ENCODE data around the gene RPS6KC1.
"Not testable (repeated sequence)": the region's sequence is repeated elsewhere in the genome, so short reads cannot be mapped to it uniquely, and the experiment has no call there.

RPS6KC1 gene, protein sequence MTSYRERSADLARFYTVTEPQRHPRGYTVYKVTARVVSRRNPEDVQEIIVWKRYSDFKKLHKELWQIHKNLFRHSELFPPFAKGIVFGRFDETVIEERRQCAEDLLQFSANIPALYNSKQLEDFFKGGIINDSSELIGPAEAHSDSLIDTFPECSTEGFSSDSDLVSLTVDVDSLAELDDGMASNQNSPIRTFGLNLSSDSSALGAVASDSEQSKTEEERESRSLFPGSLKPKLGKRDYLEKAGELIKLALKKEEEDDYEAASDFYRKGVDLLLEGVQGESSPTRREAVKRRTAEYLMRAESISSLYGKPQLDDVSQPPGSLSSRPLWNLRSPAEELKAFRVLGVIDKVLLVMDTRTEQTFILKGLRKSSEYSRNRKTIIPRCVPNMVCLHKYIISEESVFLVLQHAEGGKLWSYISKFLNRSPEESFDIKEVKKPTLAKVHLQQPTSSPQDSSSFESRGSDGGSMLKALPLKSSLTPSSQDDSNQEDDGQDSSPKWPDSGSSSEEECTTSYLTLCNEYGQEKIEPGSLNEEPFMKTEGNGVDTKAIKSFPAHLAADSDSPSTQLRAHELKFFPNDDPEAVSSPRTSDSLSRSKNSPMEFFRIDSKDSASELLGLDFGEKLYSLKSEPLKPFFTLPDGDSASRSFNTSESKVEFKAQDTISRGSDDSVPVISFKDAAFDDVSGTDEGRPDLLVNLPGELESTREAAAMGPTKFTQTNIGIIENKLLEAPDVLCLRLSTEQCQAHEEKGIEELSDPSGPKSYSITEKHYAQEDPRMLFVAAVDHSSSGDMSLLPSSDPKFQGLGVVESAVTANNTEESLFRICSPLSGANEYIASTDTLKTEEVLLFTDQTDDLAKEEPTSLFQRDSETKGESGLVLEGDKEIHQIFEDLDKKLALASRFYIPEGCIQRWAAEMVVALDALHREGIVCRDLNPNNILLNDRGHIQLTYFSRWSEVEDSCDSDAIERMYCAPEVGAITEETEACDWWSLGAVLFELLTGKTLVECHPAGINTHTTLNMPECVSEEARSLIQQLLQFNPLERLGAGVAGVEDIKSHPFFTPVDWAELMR

DNA sequence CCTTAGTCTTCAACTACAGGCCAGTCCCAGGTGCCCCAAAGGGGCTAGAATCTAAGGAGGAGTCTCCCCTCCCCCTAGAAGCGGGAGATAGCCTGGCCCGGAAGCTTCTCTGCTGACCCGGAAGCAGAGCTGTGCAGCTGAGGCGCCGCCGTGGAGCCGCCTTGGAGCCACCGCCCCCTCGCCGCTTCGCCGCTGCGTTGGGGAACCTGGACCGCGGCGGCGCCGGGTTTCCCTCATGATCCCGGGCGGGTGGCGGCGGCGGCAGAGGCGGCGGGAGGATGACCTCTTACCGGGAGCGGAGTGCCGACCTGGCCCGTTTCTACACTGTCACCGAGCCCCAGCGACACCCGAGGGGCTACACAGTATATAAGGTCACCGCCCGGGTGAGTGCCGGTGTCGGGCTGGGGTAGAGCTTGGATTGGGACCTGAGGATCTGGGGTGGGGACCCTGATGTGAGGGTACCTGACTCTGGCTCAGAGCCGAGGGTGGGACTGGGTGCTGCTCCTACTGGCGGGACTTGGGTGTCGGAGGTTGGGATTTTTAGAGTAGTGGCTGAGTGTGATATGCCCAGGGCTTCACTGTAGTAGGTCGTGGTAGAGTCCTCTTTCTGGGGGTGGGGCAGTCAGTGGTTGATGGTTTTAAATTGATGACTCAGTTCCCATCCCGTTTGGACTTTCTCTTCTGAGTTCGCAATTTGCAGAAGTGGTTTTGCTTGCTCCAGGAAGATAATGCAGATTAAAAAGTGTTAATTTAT, at the start of gene RPS6KC1:
TSS of gene RPS6KC1 (plus strand) at position 115 of the 754 bp plus-strand sequence. CDS start at position 279, 164 bp downstream.
- DNase-seq (ENCODE audit: low spot score): peak; percentile 96

DNA sequence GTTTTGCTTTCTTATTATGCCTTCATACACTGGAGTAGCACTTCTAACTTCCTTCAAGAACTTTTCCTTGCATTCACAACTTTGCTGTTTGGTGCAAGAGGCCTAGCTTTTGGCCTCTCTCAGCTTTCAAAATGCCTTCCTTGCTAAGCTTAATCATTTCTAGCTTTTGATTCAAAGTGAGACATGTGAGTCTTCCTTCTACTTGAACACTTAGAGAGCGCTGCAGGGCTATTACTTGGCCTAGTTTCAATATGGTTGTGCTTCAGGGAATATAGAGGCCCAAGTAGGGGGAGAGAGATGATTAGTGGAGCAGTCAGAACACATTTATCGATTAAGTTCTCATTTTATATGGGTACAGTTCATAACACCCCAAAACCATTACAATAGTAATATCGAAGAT, 47.8 kb upstream of the RPS6KC1 start:
- DNase-seq (ENCODE audit: low spot score): no peak

DNA sequence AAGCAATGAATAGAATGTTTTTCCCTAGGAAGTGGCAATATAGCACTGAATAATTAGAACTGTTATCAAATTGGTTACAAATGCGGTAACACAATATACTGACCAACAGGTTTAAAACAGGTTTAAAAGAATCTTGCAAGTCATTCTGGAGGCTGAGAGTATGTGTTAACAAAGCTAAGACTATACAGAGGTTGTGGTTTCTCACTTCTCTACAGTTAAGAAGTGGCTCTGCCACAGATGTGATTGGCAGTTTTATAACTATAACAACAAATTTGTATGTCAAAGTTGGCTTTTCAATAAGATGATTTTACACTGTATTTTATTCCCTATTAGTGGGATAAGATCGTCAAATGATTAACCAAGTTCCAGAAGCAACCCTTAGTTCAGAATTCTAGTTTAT, 42.5 kb upstream of the RPS6KC1 start:
- DNase-seq (ENCODE audit: low spot score): no peak

DNA sequence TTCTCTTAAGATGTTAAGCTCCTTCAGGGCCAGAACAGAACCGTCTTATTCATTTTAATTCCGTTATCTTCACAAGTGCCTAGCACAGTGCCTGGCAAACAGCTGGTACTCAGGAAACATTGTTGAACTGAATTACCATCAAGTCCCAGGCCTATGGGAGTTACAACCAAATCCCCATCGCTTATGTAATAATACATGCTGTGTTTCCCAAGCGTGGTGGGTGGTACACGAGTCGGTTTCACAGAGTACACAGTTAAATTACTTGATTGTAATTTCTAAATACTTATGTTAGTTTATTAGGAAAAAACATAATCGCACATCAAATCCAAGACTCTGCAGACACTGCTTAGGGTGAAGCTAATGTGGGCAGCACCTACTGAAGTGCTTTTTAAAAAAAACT, 36.4 kb upstream of the RPS6KC1 start:
- peak; percentile 27 for DNase-seq (ENCODE audit: low spot score)

DNA sequence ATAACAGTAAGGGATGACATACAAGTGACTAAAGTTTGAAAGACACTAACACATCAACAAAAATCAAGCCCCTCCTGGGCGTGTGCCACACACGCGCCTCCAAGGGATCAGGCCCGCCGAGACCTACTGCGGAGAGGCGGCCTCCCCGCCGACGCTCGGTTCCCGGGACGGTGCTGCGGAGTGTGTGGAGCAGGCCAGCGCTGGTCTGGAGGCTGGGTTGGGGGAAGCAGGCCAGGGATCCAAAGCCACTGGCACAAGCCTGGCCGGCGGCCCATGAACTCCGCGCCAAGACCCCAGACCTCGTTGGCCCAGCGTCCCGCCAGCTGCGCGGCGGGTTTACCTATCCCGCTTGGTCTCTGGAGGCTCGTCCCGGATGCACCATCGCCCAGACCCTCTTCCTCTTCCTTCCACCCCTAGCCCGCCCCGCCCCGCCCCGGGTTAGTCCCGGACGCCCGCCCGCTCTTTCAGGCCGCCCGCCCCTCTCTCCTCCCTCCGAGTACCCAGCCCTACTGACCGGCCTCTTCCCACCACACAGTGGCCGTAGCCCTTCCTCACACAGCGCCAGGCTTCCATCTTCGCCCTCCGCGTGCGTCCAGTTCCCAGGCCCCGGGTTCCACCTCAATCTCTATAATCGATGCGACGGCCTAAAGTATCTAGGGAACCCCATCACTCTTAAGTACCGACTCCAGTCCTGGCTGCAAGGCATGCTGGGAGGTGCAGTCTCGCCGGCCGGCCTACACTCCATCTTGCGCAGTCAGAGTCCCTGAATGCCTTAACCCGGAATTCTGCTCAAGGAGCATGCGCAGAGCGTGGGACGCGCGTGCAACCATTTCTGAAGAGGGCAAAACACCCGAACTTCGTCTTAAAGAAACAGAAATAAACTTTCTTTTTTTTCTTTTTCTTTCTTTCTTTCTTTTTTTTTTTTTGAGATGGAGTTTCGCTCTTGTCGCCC, 35.7 kb upstream of the RPS6KC1 start, which contains the start of gene ANGEL2:
TSS of gene ANGEL2 (minus strand) at position 769 of the 952 bp plus-strand sequence. CDS start at position 573, 196 bp downstream.
- peak; percentile 96 for DNase-seq (ENCODE audit: low spot score)

DNA sequence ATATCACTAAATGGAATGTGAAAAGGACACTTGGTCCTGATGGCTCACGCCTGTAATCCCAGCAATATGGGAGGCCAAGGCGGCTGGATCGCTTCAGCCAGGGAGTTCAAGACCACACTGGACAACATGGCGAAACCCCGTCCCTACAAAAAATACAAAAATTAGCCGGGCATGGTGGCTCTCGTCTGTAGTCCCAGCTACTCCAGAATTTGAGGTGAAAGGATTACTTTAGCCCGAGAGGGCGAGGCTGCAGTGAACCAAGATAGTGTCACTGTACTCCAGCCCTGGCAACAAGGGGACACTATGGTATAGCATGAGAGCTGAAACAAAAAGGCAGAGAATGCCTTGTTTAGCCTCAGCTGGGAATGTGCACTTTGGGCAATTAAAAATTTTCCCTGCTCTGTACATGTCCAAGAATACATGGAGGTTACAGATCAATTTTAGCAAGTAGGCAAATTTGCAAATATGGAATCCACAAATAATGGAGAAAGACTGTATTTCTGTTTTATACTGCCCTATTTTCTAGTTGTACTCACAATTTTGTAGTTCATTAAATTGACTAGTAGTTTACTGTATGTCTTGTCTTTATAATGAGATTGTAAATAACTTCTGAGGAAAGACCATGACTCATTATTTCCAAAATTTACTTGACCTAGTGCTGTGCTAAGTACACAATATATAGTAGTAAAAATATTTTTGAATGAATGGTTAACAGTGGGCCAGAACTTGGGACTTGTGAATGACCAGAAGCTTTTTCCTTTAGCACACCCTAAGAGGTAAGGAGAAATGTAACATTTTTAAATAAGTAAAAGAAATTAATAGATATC, 33.4 kb upstream of the RPS6KC1 start:
- no peak for DNase-seq (ENCODE audit: low spot score)

DNA sequence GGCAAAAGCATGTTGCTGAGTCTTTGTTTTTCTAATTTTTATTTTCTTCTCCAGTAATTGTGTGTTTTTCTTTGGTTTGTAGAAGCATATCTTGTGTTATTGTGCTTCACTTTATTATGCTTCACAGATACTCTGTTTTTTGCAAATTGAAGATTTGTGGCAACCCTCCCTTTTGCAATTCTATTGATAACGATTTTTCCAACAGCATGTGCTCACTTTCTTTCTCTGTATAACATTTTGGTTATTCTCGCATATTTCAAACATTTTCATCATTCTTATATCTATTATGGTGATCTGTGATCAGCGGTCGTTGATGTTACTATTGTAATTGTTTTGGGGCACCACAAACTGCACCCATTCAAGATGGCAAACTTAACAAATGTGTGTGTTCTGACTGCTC, 31.6 kb upstream of the RPS6KC1 start:
- no peak for DNase-seq (ENCODE audit: low spot score)

DNA sequence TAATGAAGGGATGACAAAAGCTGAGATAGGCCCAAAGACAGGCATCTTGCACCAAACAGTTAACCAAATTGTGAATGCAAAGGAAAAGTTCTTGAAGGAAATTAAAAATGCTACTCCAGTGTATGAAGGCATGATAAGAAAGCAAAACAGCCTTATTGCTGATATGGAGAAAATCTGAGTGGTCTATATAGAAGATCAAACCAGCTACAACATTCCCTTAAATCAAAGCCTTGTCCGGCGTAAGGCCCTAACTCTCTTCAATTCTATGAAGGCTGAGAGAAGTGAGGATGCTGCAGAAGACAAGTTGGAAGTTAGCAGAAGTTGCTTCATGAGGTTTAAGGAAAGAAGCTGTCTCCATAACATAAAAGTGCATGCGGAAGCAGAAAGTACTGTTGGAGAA, 31.0 kb upstream of the RPS6KC1 start:
- DNase-seq (ENCODE audit: low spot score): no peak

DNA sequence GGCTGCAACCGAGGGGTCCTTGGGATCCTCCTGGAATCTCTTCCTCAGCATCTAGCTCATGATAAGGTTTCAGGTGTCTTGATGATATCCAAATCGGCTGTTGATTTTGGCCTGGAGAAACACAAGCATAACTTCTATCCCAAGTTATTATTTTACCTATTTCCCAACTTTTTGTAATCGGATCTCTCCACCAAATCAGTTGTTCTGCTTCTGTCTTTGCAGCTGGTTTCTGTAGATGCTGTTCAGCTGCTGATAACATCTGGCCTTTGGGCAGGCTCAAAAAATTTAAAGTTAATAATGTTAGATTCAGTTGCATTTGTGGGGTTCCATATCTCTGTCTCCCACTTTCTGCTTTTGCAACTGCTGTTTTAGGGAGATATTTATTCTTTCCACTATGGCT, 24.0 kb upstream of the RPS6KC1 start:
- not testable (repeated sequence) for DNase-seq (ENCODE audit: low spot score)

DNA sequence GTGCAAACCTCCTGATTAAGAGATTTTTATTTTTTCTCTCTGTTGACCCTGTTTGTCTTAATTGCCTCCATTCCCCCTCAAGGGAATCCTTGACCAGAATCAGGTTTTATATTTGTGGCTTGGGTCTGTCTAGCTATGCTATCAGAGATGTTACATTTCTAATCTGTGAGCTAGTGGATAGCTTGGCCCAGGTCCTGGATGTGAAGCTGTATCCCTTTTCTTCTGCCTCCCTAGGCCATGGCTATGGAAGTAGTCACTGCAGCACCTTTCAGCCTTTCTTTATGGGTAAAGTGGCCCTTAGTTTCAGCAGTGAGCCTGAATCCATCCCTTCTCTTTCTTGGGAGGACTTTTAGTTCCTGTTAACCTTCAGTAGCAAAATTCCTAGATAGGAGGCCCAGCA, 18.4 kb upstream of the RPS6KC1 start:
- no peak for DNase-seq (ENCODE audit: low spot score)

DNA sequence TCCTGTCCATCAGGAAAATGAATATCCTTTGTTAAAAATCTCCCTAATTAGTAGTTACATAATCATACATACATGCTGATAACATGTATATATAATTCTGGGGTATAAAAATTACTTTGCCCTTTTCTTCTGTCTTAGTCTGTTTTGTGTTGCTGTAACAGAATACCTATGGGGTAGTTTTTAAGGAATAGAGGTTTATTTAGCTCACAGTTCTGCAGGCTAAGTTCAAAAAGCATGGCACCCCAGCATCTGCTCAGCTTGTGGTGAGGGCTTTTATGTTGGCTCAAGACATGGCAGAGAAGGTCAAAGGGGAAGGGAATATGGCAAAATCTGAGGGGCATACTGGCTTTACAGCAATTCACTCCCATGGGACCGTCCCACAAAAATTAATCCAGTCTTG, 16.3 kb upstream of the RPS6KC1 start:
- DNase-seq (ENCODE audit: low spot score): no peak

DNA sequence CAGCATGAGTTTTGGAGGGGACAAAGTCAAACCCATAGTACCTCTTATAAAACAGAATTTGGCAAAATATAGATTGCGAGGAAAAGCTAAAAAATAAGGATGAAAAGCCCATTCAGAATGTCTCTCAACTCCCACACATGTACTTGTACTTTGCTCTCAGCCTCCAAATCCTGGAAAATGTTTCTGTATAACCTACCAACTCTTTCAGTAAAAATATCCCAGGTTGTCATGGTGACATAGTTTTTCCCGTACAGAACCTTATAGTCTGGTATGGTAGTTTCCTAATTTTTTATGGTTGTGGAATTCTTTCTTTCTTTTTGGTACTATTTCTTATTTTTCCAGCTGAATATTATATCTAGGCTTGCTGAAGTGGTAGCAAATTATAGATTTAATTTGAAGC, 15.5 kb upstream of the RPS6KC1 start:
- no peak for DNase-seq (ENCODE audit: low spot score)

DNA sequence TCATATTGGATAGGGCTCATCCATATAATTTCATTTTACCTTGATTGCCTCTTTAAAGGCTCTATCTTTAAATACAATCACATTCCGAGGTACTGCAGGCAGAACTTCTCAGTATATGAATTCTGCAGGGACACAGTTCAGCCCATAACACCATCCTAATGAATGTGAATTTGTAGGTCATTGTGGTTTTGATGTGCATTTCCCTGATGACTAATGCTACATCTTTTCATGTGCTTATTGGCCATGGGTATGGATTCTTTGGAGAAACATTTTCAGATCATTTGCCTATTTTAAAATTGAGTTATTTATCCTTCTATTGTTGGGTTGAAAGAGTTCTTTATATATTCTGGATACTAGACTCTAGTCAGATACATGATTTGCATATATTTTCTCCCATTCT, 9.6 kb upstream of the RPS6KC1 start:
- DNase-seq (ENCODE audit: low spot score): no peak

DNA sequence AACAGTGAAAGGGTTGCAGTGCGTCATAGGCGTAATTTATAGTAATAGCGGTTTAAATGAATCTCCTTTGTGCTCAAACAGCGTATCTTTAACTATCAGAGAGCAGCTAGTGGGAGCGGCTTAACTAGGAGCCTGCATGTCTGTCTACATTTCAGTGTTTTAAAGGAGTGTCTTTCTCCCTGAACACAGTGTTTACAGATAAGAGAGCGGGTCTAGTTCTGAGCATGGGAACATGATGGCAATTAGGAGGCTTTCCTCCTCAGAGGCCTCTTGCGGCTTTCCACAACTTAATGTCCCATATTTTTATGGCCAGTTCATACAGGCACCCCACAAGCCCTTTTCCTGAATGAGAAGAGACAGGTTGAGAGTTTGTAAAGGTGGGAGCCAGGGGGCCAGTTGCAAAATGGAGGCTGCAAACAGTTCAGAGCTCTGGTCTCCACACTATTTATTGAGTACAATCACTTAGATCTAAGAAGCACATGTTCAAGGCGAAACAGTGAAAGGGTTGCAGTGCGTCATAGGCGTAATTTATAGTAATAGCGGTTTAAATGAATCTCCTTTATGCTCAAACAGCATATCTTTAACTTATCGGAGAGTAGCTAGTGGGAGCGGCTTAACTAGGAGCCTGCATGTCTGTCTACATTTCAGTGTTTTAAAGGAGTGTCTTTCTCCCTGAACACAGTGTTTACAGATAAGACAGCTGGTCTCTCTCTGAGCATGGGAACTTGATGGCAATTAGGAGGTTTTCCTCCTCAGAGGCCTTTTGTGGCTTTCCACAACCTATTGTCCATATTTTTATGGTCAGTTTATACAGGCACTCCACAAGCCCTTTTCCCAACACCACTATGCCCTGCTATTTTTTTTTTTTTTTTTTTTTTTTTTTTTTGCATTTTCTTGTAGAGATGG, 5.5 kb upstream of the RPS6KC1 start:
- DNase-seq (ENCODE audit: low spot score): not testable (repeated sequence)

DNA sequence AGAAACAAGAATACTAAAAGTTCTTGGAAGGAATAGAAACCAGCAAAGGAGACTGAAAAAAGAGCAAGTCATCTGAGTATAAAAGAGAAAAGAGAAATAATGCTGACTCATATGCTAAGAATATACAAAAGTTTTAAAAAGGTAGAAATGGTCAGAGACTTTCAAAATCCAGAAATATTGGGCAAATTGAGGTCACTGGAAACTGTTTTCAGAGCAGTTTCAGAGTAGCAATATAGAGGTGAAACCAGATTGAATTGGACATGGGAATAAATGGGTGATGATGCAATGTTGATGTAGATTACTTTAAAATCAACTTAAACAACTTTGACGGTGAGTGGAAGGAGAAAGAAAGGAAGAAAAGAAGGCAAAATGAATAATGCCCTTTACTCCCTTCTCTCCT, 1.8 kb upstream of the RPS6KC1 start:
- no peak for DNase-seq (ENCODE audit: low spot score)

DNA sequence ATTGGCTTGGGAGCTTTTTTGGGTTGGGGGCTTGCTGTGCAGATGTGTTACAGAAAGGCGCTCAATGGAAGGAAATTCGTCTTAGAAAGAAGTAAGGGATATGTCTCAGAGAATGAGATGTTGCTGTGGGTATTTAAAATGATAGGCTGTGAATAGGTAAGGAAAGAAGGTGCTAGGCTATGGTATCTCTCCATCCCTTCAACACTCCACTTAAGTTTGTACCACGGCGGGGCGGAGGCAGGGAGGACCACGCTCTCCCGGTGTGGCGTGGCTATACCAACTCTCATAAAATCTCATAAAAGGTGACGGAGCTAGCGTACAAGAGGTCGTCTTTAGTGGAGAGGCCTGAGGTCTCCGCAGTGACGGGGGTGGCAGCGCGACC, 305 bp upstream of the RPS6KC1 start:
- DNase-seq (ENCODE audit: low spot score): no peak

DNA sequence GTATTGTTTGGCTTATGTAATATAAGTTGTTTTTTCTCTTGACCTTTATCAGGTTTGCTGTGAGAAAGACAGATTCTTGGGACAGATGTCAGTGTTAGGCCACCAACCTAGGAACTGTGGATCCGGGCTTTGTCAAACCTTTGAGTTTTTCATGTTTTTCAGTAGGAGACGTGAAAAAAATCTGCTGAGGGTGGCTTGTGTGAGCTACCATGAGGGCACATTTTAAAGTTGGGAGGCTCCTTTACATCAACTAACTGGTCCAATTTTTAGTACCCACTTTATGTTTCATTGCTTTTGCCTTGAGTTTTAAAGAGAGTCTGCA, 801 bp downstream of the RPS6KC1 start:
- DNase-seq (ENCODE audit: low spot score): no peak

DNA sequence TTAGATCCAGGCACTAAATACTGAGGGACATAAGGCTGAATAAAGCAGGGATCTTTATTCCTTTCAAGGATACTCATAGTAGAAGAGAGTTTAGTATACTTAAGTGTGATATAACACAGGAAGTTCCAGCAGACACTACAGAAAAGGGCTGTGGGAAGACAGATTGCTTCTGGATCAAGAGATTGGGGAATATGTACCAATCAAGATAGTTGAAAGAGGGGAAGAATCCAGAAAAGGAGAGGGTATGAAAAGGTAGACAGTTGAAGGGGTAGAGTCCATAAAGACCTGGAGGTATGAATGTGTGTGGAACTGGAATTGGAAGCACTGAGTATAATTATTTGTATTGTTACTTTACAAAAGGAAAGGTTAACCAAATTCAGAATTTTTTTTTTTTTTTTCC, 2.4 kb downstream of the RPS6KC1 start:
- DNase-seq (ENCODE audit: low spot score): no peak

DNA sequence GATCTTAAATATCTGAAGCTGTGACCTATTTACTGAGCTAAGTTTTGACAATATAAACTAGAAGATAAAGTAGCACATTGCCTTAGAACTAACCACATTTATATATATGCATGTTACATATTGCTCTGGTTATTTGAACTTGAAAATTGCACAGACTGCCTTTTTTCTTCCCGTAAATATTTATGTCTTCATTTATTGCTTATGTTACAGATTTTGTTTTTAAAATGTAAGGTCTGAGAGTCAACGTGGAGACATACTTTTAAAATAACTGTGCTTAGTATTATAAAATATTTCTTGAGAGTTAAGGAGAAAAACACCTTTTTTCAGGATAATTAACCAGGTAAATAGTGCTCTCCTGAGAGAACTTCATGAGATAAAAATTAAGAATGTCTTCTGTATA, 3.1 kb downstream of the RPS6KC1 start:
- DNase-seq (ENCODE audit: low spot score): no peak
